Suprapubic skin (tissue), 3 donors: ENCODE results near the gene BUB3.

Experiments used
- CTCF ChIP-seq, 2 donors: fragments of 200-600 bp in 1 of 2; fragments of 450-650 bp in 1 of 2; sonication (generic) in 1 of 2; IDR thresholded peaks; one replicate each; pipeline ENCODE4 v1.5.1; 2016 to 2019; ENCODE audit warnings: antibody characterized with exemption in 2 of 2, mild to moderate bottlenecking in 1 of 2, moderate library complexity in 1 of 2
- EP300 ChIP-seq: sonication (generic); formaldehyde crosslinking; IDR thresholded peaks from one replicate; pipeline ENCODE4 v1.6.1; 2017; ENCODE audit warnings: antibody characterized with exemption
- POLR2A ChIP-seq, 2 donors: fragments of 450-650 bp; IDR thresholded peaks; one replicate each; pipeline ENCODE4 v1.6.1; 2017; ENCODE audit warnings: antibody characterized with exemption in 2 of 2, mild to moderate bottlenecking in 2 of 2, moderate library complexity in 2 of 2

GRCh38 chr10:123148414-123149161 lies 5.6 kb upstream of the BUB3 start:
- TF ChIP-seq EP300 (no peak), CTCF (IDR thresholded peaks at IDR 0.05) (no peak), POLR2A (IDR thresholded peaks at IDR 0.05) (no peak)
